SK-N-MC (cell line): ENCODE measurements around the gene BCAM.

Source experiments
- EZH2 ChIP-seq: fragments of 200-600 bp; sonication (generic); IDR thresholded peaks from one replicate; pipeline ENCODE4 v1.6.1; 2017; ENCODE audit warnings: antibody characterized with exemption
- POLR2AphosphoS5 ChIP-seq: IDR thresholded peaks from 2 replicates; pipeline ENCODE4 v1.6.1; 2012; ENCODE audit warnings: mild to moderate bottlenecking, low read depth, low read length, borderline replicate concordance

DNA sequence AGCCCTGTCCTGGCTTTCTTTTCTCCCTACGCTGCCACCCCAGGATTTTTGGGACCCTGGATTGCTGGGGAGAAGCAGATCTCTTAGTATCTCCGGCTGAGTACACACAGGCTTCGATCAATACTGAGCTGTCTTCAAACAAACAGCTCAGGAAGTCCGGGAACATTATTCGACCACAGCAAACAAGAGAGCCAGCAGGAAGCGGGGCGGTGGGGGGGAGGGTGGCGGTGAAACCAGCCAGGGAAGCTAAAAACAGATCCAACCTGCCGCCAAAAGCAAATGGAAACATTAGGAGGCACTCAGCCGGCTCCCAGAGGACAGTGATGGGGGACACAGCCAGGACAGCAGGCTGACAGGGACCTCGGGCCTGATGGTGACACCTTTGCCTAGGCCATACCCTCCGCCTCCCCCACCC, 12.2 kb upstream of the BCAM start:
- TF ChIP-seq POLR2AphosphoS5 (no peak), EZH2 (no peak)
